Measurements from ENCODE around the gene AGA.

Gene AGA

DNA sequence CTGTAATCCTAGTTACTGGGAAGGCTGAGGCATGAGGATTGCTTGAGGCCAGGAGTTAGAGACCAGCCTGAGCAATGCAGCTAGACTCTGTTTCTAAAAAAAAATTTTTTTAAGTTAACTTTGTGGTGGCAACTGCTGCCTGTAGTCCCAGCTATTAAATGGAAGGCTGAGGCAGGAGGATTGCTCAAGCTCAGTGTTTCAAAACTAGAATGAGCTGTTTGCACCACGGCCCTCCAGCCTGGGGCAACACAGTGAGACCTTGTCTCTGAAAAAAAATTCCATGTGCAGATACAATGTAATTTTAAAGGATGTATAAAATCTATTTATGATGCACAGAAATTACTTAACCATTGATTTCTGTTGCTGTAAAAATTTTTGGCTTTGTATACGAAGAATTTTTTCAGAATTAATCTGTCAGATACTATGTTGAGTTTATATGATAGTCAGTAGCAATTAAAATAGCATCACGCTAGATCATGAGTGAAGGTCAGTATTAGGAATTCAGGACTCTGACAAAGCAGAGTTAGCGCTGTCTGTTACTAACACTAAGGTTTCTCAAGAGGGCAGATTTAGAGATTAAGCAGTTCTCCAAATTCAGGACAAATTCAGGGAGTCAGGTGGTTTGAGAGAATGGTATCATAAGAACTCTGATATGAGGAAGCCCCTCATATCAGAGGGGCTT is 8.3 kb upstream of the AGA start:
- TF ChIP-seq, protein P1, sequence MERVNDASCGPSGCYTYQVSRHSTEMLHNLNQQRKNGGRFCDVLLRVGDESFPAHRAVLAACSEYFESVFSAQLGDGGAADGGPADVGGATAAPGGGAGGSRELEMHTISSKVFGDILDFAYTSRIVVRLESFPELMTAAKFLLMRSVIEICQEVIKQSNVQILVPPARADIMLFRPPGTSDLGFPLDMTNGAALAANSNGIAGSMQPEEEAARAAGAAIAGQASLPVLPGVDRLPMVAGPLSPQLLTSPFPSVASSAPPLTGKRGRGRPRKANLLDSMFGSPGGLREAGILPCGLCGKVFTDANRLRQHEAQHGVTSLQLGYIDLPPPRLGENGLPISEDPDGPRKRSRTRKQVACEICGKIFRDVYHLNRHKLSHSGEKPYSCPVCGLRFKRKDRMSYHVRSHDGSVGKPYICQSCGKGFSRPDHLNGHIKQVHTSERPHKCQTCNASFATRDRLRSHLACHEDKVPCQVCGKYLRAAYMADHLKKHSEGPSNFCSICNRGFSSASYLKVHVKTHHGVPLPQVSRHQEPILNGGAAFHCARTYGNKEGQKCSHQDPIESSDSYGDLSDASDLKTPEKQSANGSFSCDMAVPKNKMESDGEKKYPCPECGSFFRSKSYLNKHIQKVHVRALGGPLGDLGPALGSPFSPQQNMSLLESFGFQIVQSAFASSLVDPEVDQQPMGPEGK (CRISPR knock-in tag; IDR thresholded peaks at IDR 0.05; ENCODE audit: borderline replicate concordance) = no peak
- TF ChIP-seq ZNF8 (CRISPR knock-in tag; IDR thresholded peaks at IDR 0.05) (no peak), ISL1 (CRISPR knock-in tag; IDR thresholded peaks at IDR 0.05) (no peak), ZFP3 (CRISPR knock-in tag; IDR thresholded peaks at IDR 0.05) (no peak), TOX (CRISPR knock-in tag; IDR thresholded peaks at IDR 0.05; ENCODE audit: borderline replicate concordance) (no peak), ZFP30 (CRISPR knock-in tag; IDR thresholded peaks at IDR 0.05) (no peak), ZNF70 (CRISPR knock-in tag; IDR thresholded peaks at IDR 0.05) (no peak), PPARA (CRISPR knock-in tag; IDR thresholded peaks at IDR 0.05; ENCODE audit: borderline replicate concordance) (no peak), SNAI2 (CRISPR knock-in tag; IDR thresholded peaks at IDR 0.05) (no peak), ZNF565 (CRISPR knock-in tag; conservative IDR thresholded peaks at IDR 0.05; ENCODE audit: low read depth) (no peak), TCF4 (CRISPR knock-in tag; IDR thresholded peaks at IDR 0.05; ENCODE audit: borderline replicate concordance) (no peak), ESRRG (CRISPR knock-in tag; IDR thresholded peaks at IDR 0.05) (no peak), CSDC2 (CRISPR knock-in tag; IDR thresholded peaks at IDR 0.05) (no peak), GLIS3 (CRISPR knock-in tag; IDR thresholded peaks at IDR 0.05) (no peak), ARNTL (CRISPR knock-in tag; IDR thresholded peaks at IDR 0.05; ENCODE audit: borderline replicate concordance, low read depth) (no peak)
- TF ChIP-seq, protein P2, sequence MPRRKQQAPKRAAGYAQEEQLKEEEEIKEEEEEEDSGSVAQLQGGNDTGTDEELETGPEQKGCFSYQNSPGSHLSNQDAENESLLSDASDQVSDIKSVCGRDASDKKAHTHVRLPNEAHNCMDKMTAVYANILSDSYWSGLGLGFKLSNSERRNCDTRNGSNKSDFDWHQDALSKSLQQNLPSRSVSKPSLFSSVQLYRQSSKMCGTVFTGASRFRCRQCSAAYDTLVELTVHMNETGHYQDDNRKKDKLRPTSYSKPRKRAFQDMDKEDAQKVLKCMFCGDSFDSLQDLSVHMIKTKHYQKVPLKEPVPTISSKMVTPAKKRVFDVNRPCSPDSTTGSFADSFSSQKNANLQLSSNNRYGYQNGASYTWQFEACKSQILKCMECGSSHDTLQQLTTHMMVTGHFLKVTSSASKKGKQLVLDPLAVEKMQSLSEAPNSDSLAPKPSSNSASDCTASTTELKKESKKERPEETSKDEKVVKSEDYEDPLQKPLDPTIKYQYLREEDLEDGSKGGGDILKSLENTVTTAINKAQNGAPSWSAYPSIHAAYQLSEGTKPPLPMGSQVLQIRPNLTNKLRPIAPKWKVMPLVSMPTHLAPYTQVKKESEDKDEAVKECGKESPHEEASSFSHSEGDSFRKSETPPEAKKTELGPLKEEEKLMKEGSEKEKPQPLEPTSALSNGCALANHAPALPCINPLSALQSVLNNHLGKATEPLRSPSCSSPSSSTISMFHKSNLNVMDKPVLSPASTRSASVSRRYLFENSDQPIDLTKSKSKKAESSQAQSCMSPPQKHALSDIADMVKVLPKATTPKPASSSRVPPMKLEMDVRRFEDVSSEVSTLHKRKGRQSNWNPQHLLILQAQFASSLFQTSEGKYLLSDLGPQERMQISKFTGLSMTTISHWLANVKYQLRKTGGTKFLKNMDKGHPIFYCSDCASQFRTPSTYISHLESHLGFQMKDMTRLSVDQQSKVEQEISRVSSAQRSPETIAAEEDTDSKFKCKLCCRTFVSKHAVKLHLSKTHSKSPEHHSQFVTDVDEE (CRISPR knock-in tag; IDR thresholded peaks at IDR 0.05) = no peak
- TF ChIP-seq, protein P3, sequence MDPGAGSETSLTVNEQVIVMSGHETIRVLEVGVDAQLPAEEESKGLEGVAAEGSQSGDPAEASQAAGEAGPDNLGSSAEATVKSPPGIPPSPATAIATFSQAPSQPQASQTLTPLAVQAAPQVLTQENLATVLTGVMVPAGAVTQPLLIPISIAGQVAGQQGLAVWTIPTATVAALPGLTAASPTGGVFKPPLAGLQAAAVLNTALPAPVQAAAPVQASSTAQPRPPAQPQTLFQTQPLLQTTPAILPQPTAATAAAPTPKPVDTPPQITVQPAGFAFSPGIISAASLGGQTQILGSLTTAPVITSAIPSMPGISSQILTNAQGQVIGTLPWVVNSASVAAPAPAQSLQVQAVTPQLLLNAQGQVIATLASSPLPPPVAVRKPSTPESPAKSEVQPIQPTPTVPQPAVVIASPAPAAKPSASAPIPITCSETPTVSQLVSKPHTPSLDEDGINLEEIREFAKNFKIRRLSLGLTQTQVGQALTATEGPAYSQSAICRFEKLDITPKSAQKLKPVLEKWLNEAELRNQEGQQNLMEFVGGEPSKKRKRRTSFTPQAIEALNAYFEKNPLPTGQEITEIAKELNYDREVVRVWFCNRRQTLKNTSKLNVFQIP (CRISPR knock-in tag; IDR thresholded peaks at IDR 0.05; ENCODE audit: borderline replicate concordance, low read depth) = no peak
- TF ChIP-seq, protein P4, sequence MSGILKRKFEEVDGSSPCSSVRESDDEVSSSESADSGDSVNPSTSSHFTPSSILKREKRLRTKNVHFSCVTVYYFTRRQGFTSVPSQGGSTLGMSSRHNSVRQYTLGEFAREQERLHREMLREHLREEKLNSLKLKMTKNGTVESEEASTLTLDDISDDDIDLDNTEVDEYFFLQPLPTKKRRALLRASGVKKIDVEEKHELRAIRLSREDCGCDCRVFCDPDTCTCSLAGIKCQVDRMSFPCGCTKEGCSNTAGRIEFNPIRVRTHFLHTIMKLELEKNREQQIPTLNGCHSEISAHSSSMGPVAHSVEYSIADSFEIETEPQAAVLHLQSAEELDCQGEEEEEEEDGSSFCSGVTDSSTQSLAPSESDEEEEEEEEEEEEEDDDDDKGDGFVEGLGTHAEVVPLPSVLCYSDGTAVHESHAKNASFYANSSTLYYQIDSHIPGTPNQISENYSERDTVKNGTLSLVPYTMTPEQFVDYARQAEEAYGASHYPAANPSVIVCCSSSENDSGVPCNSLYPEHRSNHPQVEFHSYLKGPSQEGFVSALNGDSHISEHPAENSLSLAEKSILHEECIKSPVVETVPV (CRISPR knock-in tag; IDR thresholded peaks at IDR 0.05) = no peak
- TF ChIP-seq, protein P5, sequence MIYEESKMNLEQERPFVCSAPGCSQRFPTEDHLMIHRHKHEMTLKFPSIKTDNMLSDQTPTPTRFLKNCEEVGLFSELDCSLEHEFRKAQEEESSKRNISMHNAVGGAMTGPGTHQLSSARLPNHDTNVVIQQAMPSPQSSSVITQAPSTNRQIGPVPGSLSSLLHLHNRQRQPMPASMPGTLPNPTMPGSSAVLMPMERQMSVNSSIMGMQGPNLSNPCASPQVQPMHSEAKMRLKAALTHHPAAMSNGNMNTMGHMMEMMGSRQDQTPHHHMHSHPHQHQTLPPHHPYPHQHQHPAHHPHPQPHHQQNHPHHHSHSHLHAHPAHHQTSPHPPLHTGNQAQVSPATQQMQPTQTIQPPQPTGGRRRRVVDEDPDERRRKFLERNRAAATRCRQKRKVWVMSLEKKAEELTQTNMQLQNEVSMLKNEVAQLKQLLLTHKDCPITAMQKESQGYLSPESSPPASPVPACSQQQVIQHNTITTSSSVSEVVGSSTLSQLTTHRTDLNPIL (CRISPR knock-in tag; IDR thresholded peaks at IDR 0.05; ENCODE audit: low read depth) = no peak

DNA sequence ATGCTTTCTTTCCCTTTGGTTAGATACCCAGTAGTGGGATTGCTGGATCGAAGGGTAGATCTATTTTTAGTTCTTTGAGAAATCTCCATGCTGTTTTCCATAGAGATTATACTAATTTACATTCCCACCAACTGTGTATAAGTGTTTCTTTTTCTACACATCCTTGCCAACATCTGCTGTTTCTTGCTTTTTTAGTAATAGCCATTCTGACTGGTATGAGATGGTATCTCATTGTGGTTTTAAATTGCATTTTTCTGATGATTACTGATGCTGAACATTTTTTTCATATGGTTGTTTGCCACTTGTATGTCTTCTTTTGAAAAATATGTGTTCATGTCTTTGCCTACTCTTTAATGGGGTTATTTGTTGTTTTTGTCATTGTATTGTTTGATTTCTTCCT is 6.6 kb upstream of the AGA start:
- ATAC-seq = peak; percentile 83
- TF ChIP-seq ISL1 (CRISPR knock-in tag; IDR thresholded peaks at IDR 0.05) (peak; percentile 98), ZC3H10 (CRISPR knock-in tag; IDR thresholded peaks at IDR 0.05) (peak; percentile 73; the same call in 1 of the 2 replicates), RARB (CRISPR knock-in tag; IDR thresholded peaks at IDR 0.05) (no peak), ZFP3 (CRISPR knock-in tag; IDR thresholded peaks at IDR 0.05) (0 out of 2 replicates have a peak, but pooled peaks have one; percentile 20), TOX (CRISPR knock-in tag; IDR thresholded peaks at IDR 0.05; ENCODE audit: borderline replicate concordance) (peak; percentile 38; the same call in 1 of the 2 replicates), ZNF565 (CRISPR knock-in tag; conservative IDR thresholded peaks at IDR 0.05; ENCODE audit: low read depth) (no peak), CSDC2 (CRISPR knock-in tag; IDR thresholded peaks at IDR 0.05) (no peak)
- TF ChIP-seq, protein P4 (CRISPR knock-in tag; IDR thresholded peaks at IDR 0.05) = no peak
- TF ChIP-seq, protein P1 (CRISPR knock-in tag; IDR thresholded peaks at IDR 0.05; ENCODE audit: borderline replicate concordance) = peak; percentile 75; the same call in 1 of the 2 replicates
- TF ChIP-seq, protein P2 (CRISPR knock-in tag; IDR thresholded peaks at IDR 0.05) = no peak

More for the DNA sequence above, 8.3 kb upstream of the AGA start:
- ATAC-seq = no peak
